NB4 (cell line): ENCODE measurements around the gene FAM240A.

Experiments used
- CTCF ChIP-seq: IDR thresholded peaks from one replicate; pipeline ENCODE4 v1.5.1; 2012; ENCODE audit warnings: low read depth, low read length
- MAX ChIP-seq: IDR thresholded peaks from 2 replicates; pipeline ENCODE4 v1.6.1; 2011; ENCODE audit warnings: low read depth, low read length
- MYC ChIP-seq: IDR thresholded peaks from 2 replicates; pipeline ENCODE4 v1.6.1; 2011; ENCODE audit warnings: low read depth, low read length
- POLR2A ChIP-seq: IDR thresholded peaks from 2 replicates; pipeline ENCODE4 v1.6.1; 2011; ENCODE audit warnings: mild to moderate bottlenecking; ENCODE audit not compliant: insufficient read length; ENCODE audit errors: extremely low read depth

- TF ChIP-seq POLR2A (no peak), MAX (no peak), CTCF (no peak), MYC (no peak)
These were observed 19.0 kb upstream of the FAM240A start for GRCh38 chr3:46593274-46593862.
